Suprapubic skin (tissue), 4 donors: ENCODE results near the gene CADM3. TPM values are rescaled to one million over a fixed set of nuclear protein-coding genes. Genes with fewer than 3 reads are reported as not detected.

Experiments used
- DNase-seq, 2 donors: peaks; one replicate each; pipeline ENCODE4 v3.0.0-alpha.2; 2019; ENCODE audit warnings: low spot score in 2 of 2
- H3K27ac ChIP-seq: fragments of 200-600 bp; sonication (generic); one replicate; pipeline ENCODE4 v1.5.1; 2019
- H3K27me3 ChIP-seq: fragments of 200-600 bp; sonication (generic); one replicate; pipeline ENCODE4 v1.5.1; 2019
- H3K36me3 ChIP-seq: fragments of 200-600 bp; sonication (generic); one replicate; pipeline ENCODE4 v1.5.1; 2019
- H3K4me1 ChIP-seq: fragments of 200-600 bp; sonication (generic); one replicate; pipeline ENCODE4 v1.5.1; 2019
- H3K4me3 ChIP-seq: fragments of 200-600 bp; sonication (generic); one replicate; pipeline ENCODE4 v1.5.1; 2019; ENCODE audit warnings: mild to moderate bottlenecking
- H3K9me3 ChIP-seq: fragments of 200-600 bp; sonication (generic); one replicate; pipeline ENCODE4 v1.5.1; 2019
- CTCF ChIP-seq, 2 donors: fragments of 200-600 bp in 1 of 2; fragments of 450-650 bp in 1 of 2; sonication (generic) in 1 of 2; IDR thresholded peaks; one replicate each; pipeline ENCODE4 v1.5.1; 2016 to 2019; ENCODE audit warnings: antibody characterized with exemption in 2 of 2, mild to moderate bottlenecking in 1 of 2, moderate library complexity in 1 of 2
- EP300 ChIP-seq: sonication (generic); formaldehyde crosslinking; IDR thresholded peaks from one replicate; pipeline ENCODE4 v1.6.1; 2017; ENCODE audit warnings: antibody characterized with exemption
- POLR2A ChIP-seq, 2 donors: fragments of 450-650 bp; IDR thresholded peaks; one replicate each; pipeline ENCODE4 v1.6.1; 2017; ENCODE audit warnings: antibody characterized with exemption in 2 of 2, mild to moderate bottlenecking in 2 of 2, moderate library complexity in 2 of 2
- POLR2AphosphoS5 ChIP-seq, 3 donors: sonication (generic); formaldehyde crosslinking; IDR thresholded peaks; one replicate each; pipeline ENCODE4 v1.6.1; 2017; ENCODE audit warnings: antibody characterized with exemption in 3 of 3
- WGBS: methylation state at CpG from one replicate; pipeline ENCODE4 v1.1.5; 2018; 5-methylcytosine and 5-hydroxymethylcytosine counted together
- total RNA-seq, 4 donors: library from RNA; depleted of rRNA; stranded (reverse); fragments of >200 nt; gene quantifications; one replicate each; pipeline ENCODE4 v1.1.0, GENCODE V29; 2016

CADM3 gene
- total RNA-seq, 4 donors from 2014 or later, result 4.3 to 9.8 (median 7.9) TPM

GRCh38 chr1:159228554-159228953 lies 57.1 kb downstream of the CADM3 start:
- no peak overlapping the region for H3K27ac ChIP-seq
- WGBS, result 54% methylated on average over 2 of the region's 2 CpGs
- H3K4me1 ChIP-seq, result no peaks in the 10 kb centered on the region
- no peaks in the 10 kb centered on the region for H3K9me3 ChIP-seq
- no peak overlapping the region for H3K4me3 ChIP-seq
- no peak for DNase-seq
- H3K27me3 ChIP-seq, result peaks cover 4% of the 10 kb centered on the region
- no peaks in the 10 kb centered on the region for H3K36me3 ChIP-seq
- TF ChIP-seq CTCF (IDR thresholded peaks at IDR 0.05), result no peak
- TF ChIP-seq POLR2A (IDR thresholded peaks at IDR 0.05), result no peak
- no peak for TF ChIP-seq POLR2AphosphoS5 (IDR thresholded peaks at IDR 0.05)
- TF ChIP-seq EP300, result no peak

DNA sequence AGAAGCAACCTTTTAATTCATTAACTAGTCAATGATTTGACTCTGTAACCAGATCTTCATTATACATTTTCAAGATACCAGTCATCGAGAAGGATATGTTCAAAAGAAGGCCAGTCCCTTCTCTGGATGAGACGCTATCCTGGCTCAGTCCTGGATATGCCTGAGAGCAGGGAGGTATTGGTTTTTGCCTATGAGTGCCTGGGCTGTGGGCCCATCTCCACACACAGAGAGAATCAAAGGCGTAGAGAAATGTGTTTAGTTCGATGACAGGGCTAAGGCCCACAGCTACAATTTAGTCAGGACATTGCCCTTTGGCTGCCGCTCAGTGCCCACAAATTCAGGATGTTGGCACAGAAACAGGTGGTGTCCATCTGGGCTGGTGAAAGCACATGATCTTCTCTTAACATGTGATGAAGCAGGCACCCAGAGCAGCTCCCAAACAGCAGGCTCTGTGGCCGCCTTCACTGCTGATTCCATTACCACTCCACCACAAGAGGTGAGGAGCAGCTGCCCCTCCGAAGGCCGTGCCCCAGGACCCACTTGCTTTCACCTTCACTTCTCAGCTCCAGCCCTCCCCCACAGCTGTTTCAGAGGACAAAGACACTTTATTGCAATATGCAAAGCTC lies 58.0 kb downstream of the CADM3 start:
- Histone ChIP-seq H3K36me3 (no peaks in the 10 kb centered on the region), H3K4me1 (no peaks in the 10 kb centered on the region), H3K9me3 (no peaks in the 10 kb centered on the region), H3K4me3 (no peak overlapping the region), H3K27me3 (peaks cover 4% of the 10 kb centered on the region), H3K27ac (no peak overlapping the region)
- TF ChIP-seq EP300 (no peak), POLR2A (IDR thresholded peaks at IDR 0.05) (no peak), CTCF (IDR thresholded peaks at IDR 0.05) (no peak), POLR2AphosphoS5 (IDR thresholded peaks at IDR 0.05) (no peak)
- 66% methylated on average over 8 of the region's 8 CpGs for WGBS
- no peak for DNase-seq

- Histone ChIP-seq H3K4me1 (no peaks in the 10 kb centered on the region), H3K36me3 (no peaks in the 10 kb centered on the region), H3K4me3 (no peak overlapping the region), H3K9me3 (no peaks in the 10 kb centered on the region), H3K27ac (no peak overlapping the region), H3K27me3 (peaks cover 4% of the 10 kb centered on the region)
- no peak for DNase-seq
- 13% methylated on average over 1 of the region's 1 CpG for WGBS
- TF ChIP-seq EP300 (no peak), POLR2A (IDR thresholded peaks at IDR 0.05) (no peak), CTCF (IDR thresholded peaks at IDR 0.05) (no peak), POLR2AphosphoS5 (IDR thresholded peaks at IDR 0.05) (no peak)
Measured at GRCh38 chr1:159229896-159230295, 58.5 kb downstream of the CADM3 start.

GRCh38 chr1:159239551-159240220 lies 68.3 kb downstream of the CADM3 start:
- no peaks in the 10 kb centered on the region for H3K9me3 ChIP-seq
- TF ChIP-seq POLR2AphosphoS5 (IDR thresholded peaks at IDR 0.05) (no peak), EP300 (no peak), POLR2A (IDR thresholded peaks at IDR 0.05) (no peak), CTCF (IDR thresholded peaks at IDR 0.05) (no peak)
- H3K27me3 ChIP-seq, result no peaks in the 10 kb centered on the region
- WGBS, result 62% methylated on average over 4 of the region's 4 CpGs
- H3K36me3 ChIP-seq, result no peaks in the 10 kb centered on the region
- DNase-seq, result no peak
- H3K4me3 ChIP-seq, result no peak overlapping the region
- no peaks in the 10 kb centered on the region for H3K4me1 ChIP-seq
- H3K27ac ChIP-seq, result no peak overlapping the region

- Histone ChIP-seq H3K9me3 (no peaks in the 10 kb centered on the region), H3K27ac (no peak overlapping the region), H3K4me3 (no peak overlapping the region), H3K36me3 (no peaks in the 10 kb centered on the region), H3K27me3 (no peaks in the 10 kb centered on the region), H3K4me1 (no peaks in the 10 kb centered on the region)
- 100% methylated on average over 3 of the region's 3 CpGs for WGBS
- no peak for DNase-seq
- TF ChIP-seq CTCF (IDR thresholded peaks at IDR 0.05), result no peak
- TF ChIP-seq EP300, result no peak
- no peak for TF ChIP-seq POLR2AphosphoS5 (IDR thresholded peaks at IDR 0.05)
- TF ChIP-seq POLR2A (IDR thresholded peaks at IDR 0.05), result no peak
Measured at GRCh38 chr1:159247266-159247665, 75.9 kb downstream of the CADM3 start.
